GM13977 (cell line): ENCODE results near the gene IFI27L1.

ENCODE experiments used
- DNase-seq: peaks from one replicate; pipeline ENCODE4 v3.0.0; 2012; ENCODE audit warnings: low spot score
- in situ Hi-C: fragments of 300-500 bp; cut with MboI; formaldehyde crosslinking; loops from one replicate; pipeline ENCODE4 v1.12.0; 2022; ENCODE audit warnings: low sequenced_read_pairs, low pct_unique_long_range_greater_than_20kb, mixed read lengths, inconsistent platforms; ENCODE audit not compliant: unreplicated experiment
- TF ChIP-seq, protein P1 (sequence below): IDR thresholded peaks from 2 replicates; pipeline ENCODE4 v1.5.1; 2012; ENCODE audit warnings: mild to moderate bottlenecking, control low read depth; ENCODE audit not compliant: insufficient read depth; ENCODE audit errors: extremely low read depth, missing control alignments

The IFI27L1 gene

GRCh38 chr14:94102768-94103482 is 21.8 kb downstream of the IFI27L1 start:
- in situ Hi-C loops, result no loop called here
- DNase-seq, result no peak
- TF ChIP-seq, protein P1, sequence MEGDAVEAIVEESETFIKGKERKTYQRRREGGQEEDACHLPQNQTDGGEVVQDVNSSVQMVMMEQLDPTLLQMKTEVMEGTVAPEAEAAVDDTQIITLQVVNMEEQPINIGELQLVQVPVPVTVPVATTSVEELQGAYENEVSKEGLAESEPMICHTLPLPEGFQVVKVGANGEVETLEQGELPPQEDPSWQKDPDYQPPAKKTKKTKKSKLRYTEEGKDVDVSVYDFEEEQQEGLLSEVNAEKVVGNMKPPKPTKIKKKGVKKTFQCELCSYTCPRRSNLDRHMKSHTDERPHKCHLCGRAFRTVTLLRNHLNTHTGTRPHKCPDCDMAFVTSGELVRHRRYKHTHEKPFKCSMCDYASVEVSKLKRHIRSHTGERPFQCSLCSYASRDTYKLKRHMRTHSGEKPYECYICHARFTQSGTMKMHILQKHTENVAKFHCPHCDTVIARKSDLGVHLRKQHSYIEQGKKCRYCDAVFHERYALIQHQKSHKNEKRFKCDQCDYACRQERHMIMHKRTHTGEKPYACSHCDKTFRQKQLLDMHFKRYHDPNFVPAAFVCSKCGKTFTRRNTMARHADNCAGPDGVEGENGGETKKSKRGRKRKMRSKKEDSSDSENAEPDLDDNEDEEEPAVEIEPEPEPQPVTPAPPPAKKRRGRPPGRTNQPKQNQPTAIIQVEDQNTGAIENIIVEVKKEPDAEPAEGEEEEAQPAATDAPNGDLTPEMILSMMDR, result no peak

- TF ChIP-seq, protein P1, result no peak
- DNase-seq, result no peak
- in situ Hi-C loops, result no loop called here
These were observed 22.5 kb downstream of the IFI27L1 start for GRCh38 chr14:94103554-94104150.

GRCh38 chr14:94104731-94105130 is 23.6 kb downstream of the IFI27L1 start:
- DNase-seq, result no peak
- in situ Hi-C loops, result no loop called here
- TF ChIP-seq, protein P1, result no peak

DNA sequence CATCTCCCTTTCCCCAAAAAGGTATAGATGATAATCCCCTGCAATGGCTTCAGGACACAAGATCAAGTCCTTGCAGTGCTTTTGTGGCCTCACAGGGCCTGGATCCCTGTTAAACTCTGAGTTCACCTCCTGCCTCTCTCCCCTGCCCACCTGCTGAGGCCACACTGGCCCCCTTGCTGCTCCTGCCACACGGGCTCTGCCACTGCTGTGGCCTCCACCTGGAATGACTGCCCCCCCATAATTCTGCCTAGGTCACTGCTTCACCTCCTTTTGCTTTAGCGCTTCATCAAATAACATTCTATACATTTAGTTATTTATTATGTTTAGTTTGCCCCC is 28.8 kb downstream of the IFI27L1 start:
- in situ Hi-C loops, result no loop called here
- no peak for DNase-seq
- TF ChIP-seq, protein P1, result no peak

DNA sequence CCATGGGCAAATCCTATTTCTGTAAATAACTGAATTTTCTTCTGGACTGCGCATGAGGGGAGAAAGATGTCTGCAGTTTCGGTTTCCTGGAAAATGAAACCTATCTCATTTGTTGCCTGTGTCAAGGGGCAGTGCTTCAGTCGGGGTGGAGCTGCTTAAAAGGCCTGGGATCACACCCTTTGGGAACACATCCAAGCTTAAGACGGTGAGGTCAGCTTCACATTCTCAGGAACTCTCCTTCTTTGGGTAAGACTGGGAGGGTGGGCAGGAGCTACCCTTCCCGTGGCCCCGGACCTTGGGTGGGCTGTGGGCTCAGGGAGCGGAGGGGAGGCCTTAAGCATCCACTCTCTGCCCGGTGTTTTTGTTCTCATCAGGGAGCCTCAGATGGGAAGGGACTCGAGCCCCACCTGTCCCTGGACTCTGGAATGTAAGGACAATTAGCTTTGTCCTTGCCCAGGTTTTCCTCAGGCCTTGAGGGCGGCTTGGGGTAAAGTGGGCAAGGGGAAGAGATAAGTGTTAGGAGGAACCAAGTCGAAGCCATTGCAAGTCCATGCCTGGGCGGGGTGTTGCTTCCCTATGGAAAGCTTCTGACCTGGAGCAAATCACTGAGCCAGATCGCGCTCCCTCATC is 29.6 kb downstream of the IFI27L1 start, which contains the start of gene IFI27:
Gene IFI27 (plus strand): TSS at position 185 of the 630 bp plus-strand sequence.
- TF ChIP-seq, protein P1, result no peak
- no peak for DNase-seq
- in situ Hi-C loops, result no loop called here

GRCh38 chr14:94111276-94112095 is 30.4 kb downstream of the IFI27L1 start:
- in situ Hi-C loops, result no loop called here
- no peak for DNase-seq
- TF ChIP-seq, protein P1, result no peak
